GM06990 (cell line): ENCODE results near the gene CRYM.
"Not testable (repeated sequence)": the region's sequence is repeated elsewhere in the genome, so short reads cannot be mapped to it uniquely, and the experiment has no call there.

Experiments used
- DNase-seq: peaks from one replicate; pipeline ENCODE4 v3.0.0-alpha.2; 2011; ENCODE audit not compliant: insufficient read length; ENCODE audit errors: extremely low read depth
- H3K27me3 ChIP-seq: replicated peaks from 2 replicates; pipeline ENCODE4 v1.6.0; 2011; ENCODE audit warnings: low read length; ENCODE audit not compliant: control insufficient read depth, insufficient read depth
- H3K36me3 ChIP-seq: 2 replicates; pipeline ENCODE4 v1.5.1; 2011; ENCODE audit warnings: low read length; ENCODE audit not compliant: control insufficient read depth, insufficient read depth
- H3K4me3 ChIP-seq: replicated peaks from 2 replicates; pipeline ENCODE4 v1.5.1; 2011; ENCODE audit warnings: low read depth, mild to moderate bottlenecking, control low read depth, low read length
- TF ChIP-seq, protein P1 (sequence below): IDR thresholded peaks from 2 replicates; pipeline ENCODE4 v1.5.1; 2011; ENCODE audit warnings: low read length, control low read depth, mild to moderate bottlenecking, inconsistent platforms; ENCODE audit not compliant: insufficient read depth, poor library complexity, severe bottlenecking

The CRYM gene

DNA sequence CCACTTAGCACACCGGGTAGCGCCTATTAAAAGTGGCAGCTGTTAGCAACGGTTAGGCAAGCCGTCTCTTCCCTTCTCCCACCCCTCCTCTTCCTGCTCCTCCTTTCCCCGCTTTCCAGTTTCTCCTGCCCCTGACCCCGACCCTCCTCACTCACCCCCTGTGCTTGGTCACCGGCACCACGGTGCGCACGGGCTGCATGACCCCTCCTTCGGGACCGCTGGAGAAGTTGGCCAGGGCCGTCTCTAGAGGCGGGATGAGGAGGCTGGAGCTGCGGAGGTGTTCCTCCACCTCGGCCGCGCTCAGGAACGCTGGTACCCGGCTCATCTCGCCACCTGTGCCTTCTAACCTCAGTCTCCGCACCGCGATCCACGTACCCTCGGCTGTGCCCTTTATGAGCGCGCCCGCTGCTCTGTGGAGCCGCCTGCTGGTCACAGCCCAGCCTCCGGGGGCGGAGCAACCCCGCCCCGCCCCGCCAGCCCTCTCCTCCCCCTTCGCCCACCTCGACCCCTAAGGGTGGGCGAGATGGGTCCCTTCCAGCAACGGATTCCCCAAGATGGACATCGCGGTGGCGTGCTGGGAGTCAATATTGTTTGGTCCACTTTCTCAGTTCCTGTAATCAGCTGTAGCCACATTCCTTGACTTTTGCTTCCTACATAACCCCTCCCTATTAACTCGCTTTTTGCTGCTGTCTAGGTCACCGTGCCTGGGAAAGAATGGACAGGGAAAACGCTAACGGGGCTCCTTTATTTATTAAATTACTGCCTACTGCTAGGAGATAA lies at the start of gene CRYM:
TSS of gene CRYM (minus strand) at position 364 of the 780 bp plus-strand sequence. CDS start at position 325, 39 bp downstream.
- peak; percentile 56 for DNase-seq
- Histone ChIP-seq H3K4me3 (peak within 1 kb of the TSS; percentile 60), H3K27me3 (no peaks in the 10 kb centered on the region), H3K36me3 (no peaks in the 10 kb centered on the region)
- TF ChIP-seq, protein P1, sequence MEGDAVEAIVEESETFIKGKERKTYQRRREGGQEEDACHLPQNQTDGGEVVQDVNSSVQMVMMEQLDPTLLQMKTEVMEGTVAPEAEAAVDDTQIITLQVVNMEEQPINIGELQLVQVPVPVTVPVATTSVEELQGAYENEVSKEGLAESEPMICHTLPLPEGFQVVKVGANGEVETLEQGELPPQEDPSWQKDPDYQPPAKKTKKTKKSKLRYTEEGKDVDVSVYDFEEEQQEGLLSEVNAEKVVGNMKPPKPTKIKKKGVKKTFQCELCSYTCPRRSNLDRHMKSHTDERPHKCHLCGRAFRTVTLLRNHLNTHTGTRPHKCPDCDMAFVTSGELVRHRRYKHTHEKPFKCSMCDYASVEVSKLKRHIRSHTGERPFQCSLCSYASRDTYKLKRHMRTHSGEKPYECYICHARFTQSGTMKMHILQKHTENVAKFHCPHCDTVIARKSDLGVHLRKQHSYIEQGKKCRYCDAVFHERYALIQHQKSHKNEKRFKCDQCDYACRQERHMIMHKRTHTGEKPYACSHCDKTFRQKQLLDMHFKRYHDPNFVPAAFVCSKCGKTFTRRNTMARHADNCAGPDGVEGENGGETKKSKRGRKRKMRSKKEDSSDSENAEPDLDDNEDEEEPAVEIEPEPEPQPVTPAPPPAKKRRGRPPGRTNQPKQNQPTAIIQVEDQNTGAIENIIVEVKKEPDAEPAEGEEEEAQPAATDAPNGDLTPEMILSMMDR = peak; percentile 96

DNA sequence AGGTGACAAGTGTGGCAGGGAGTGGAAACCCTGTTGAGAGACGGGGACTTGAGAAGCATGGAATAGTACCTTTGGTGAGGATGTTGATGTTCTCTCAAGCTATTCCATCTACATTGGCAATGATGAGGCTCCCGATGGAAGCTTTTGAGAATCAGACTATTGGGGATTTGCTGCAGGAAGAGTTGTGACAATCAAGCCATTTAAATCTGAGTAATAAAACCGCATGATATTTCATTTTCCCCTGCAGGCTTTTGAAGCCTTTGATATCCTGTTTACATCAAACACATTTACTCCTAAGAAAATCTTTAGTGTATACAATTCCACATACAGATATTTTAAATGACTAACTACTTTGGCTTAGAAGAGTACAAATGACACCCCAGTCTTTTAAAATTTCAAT lies 49.0 kb upstream of the CRYM start:
- no peak for DNase-seq
- H3K4me3 ChIP-seq = no peak overlapping the region
- H3K36me3 ChIP-seq = no peaks in the 10 kb centered on the region
- no peaks in the 10 kb centered on the region for H3K27me3 ChIP-seq
- TF ChIP-seq, protein P1 = no peak

DNA sequence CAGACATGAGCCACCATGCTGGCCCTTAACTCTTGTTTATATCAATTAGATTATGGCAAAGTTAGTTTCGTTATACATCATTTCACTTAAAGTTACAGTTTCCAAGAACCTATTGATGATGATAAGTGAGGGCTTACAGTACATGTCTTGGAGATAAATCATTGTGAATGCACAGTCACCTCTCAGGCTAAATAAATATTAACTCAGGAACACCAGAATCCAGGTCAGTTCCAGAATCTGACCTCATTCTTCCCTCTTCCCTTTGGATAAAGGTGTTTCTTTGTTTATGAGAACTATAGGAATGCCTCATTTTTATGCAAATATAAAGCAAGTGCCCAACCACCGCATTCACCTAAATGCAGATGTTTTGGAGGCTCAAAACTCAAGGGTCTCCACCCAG lies 48.4 kb upstream of the CRYM start:
- Histone ChIP-seq H3K36me3 (no peaks in the 10 kb centered on the region), H3K4me3 (no peak overlapping the region), H3K27me3 (no peaks in the 10 kb centered on the region)
- TF ChIP-seq, protein P1 = no peak
- no peak for DNase-seq

DNA sequence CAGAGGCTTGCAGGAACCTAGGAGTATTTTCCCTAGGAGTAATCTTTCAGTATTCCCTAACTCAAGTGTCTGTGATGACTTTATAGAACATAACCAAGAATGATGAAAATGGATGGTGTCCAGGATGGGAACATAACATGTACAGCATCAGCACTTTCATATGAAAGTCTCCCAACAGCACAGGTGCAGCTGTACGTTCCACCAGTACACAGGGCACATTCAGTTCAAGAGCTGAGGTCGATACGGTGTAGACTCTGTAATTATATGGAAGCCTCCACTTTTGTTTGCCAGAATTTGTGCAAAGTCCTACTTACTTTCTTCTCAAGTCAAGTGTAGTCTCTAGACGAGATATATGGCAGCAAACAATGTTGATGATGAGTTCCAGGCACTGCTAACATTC lies 46.2 kb upstream of the CRYM start:
- H3K36me3 ChIP-seq = no peaks in the 10 kb centered on the region
- TF ChIP-seq, protein P1 = no peak

GRCh38 chr16:21322251-21322650 lies 44.2 kb upstream of the CRYM start:
- not testable (repeated sequence) for H3K4me3 ChIP-seq, DNase-seq, H3K36me3 ChIP-seq

More for the DNA sequence above, 46.2 kb upstream of the CRYM start:
- Histone ChIP-seq H3K27me3 (no peaks in the 10 kb centered on the region), H3K4me3 (no peak overlapping the region)
- DNase-seq = no peak

DNA sequence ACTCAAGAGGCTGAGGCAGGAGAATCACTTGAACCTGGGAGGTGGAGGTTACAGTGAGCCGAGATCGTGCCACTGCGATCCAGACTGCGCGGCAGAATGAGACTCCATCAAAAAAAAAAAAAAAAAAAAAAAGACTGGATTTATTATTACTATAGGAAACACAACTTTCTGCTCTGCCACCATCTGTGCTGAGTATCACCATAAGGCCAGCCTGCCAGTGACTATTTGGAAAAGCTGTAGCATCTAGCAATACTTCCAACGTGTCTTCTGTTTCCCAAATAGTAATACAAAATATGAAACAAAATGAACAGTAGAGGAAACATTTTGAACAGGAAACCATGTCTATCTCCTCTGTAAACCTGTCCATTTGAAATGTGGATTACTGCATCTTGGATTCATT lies 43.6 kb upstream of the CRYM start:
- no peaks in the 10 kb centered on the region for H3K27me3 ChIP-seq
- H3K36me3 ChIP-seq = no peaks in the 10 kb centered on the region
- no peak for DNase-seq
- TF ChIP-seq, protein P1 = no peak
- no peak overlapping the region for H3K4me3 ChIP-seq

More at GRCh38 chr16:21322251-21322650, 44.2 kb upstream of the CRYM start:
- H3K27me3 ChIP-seq = not testable (repeated sequence)
